ENCODE results near the gene SPPL3. TPM values are rescaled to one million over a fixed set of nuclear protein-coding genes. Genes with fewer than 3 reads are reported as not detected.

SPPL3 gene
- polyA plus RNA-seq, 1 experiment: 13.2 TPM

- H3K4me3 ChIP-seq (ENCODE audit: low read depth, low read length): no peak overlapping the region
- no peaks in the 10 kb centered on the region for H3K36me3 ChIP-seq (ENCODE audit: control insufficient read depth, insufficient read depth, low read length)
- TF ChIP-seq, protein P1, sequence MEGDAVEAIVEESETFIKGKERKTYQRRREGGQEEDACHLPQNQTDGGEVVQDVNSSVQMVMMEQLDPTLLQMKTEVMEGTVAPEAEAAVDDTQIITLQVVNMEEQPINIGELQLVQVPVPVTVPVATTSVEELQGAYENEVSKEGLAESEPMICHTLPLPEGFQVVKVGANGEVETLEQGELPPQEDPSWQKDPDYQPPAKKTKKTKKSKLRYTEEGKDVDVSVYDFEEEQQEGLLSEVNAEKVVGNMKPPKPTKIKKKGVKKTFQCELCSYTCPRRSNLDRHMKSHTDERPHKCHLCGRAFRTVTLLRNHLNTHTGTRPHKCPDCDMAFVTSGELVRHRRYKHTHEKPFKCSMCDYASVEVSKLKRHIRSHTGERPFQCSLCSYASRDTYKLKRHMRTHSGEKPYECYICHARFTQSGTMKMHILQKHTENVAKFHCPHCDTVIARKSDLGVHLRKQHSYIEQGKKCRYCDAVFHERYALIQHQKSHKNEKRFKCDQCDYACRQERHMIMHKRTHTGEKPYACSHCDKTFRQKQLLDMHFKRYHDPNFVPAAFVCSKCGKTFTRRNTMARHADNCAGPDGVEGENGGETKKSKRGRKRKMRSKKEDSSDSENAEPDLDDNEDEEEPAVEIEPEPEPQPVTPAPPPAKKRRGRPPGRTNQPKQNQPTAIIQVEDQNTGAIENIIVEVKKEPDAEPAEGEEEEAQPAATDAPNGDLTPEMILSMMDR (IDR thresholded peaks at IDR 0.05; ENCODE audit: insufficient read depth, low read depth, low read length): no peak
- no peaks in the 10 kb centered on the region for H3K27me3 ChIP-seq (ENCODE audit: control insufficient read depth, insufficient read depth, low read length)
- CTCF ChIA-PET: no interaction called here
- DNase-seq (ENCODE audit: low read depth): no peak
- POLR2A ChIA-PET: no interaction called here
These were observed 82.3 kb downstream of the SPPL3 start for GRCh38 chr12:120821878-120822277.

DNA sequence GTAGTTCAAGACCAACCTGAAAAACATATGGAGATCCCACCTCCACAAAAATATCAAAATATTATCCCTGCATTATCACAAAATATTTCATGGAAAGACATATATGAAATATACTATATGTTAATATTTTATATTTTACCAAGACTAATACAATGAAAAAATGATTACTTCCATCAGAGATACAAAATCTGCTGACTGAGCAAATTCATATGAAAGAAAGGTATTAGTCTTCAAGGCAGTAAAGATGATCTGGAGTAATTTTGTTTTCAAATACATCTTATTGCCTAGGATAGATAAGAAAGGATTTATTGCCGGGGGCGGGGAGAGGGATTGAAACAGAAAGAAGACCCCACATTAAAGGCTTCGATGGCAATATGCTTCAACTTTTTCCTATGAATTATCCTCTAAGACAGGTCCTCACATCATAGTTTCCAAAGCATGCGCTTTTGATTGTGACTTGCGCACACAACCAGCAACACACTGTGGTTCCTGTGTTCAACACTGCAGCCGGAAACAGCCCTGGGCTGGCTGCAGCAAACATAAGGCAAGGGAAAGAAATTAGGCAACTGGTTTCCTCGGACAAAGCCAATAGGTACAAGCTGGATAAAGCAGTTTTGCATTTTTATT is 83.2 kb downstream of the SPPL3 start:
- no peak for DNase-seq (ENCODE audit: low read depth)
- Histone ChIP-seq H3K27me3 (ENCODE audit: control insufficient read depth, insufficient read depth, low read length) (no peaks in the 10 kb centered on the region), H3K4me3 (ENCODE audit: low read depth, low read length) (no peak overlapping the region), H3K36me3 (ENCODE audit: control insufficient read depth, insufficient read depth, low read length) (no peaks in the 10 kb centered on the region)
- TF ChIP-seq, protein P1 (IDR thresholded peaks at IDR 0.05; ENCODE audit: insufficient read depth, low read depth, low read length): no peak
- POLR2A ChIA-PET: no interaction called here
- CTCF ChIA-PET: no interaction called here

- Histone ChIP-seq H3K4me3 (ENCODE audit: low read depth, low read length) (no peak overlapping the region), H3K27me3 (ENCODE audit: control insufficient read depth, insufficient read depth, low read length) (no peaks in the 10 kb centered on the region), H3K36me3 (ENCODE audit: control insufficient read depth, insufficient read depth, low read length) (no peaks in the 10 kb centered on the region)
- ChIA-PET CTCF (interaction anchor here (0.8 to 1.2 kb wide), 2 partner anchors 9 to 14 kb away, joined by 3 read pairs; no protein-coding TSS in a partner anchor), POLR2A (no interaction called here)
- TF ChIP-seq, protein P1 (IDR thresholded peaks at IDR 0.05; ENCODE audit: insufficient read depth, low read depth, low read length): no peak
- DNase-seq (ENCODE audit: low read depth): no peak
These were observed 85.7 kb downstream of the SPPL3 start for GRCh38 chr12:120818416-120818815.

- no peaks in the 10 kb centered on the region for H3K36me3 ChIP-seq (ENCODE audit: control insufficient read depth, insufficient read depth, low read length)
- ChIA-PET CTCF (interaction anchor here (0.5 kb wide), 1 partner anchor 94 kb away, joined by 3 read pairs; no protein-coding TSS in a partner anchor), POLR2A (no interaction called here)
- H3K4me3 ChIP-seq (ENCODE audit: low read depth, low read length): no peak overlapping the region
- TF ChIP-seq, protein P1 (IDR thresholded peaks at IDR 0.05; ENCODE audit: insufficient read depth, low read depth, low read length): no peak
- no peaks in the 10 kb centered on the region for H3K27me3 ChIP-seq (ENCODE audit: control insufficient read depth, insufficient read depth, low read length)
- no peak for DNase-seq (ENCODE audit: low read depth)
These were observed 86.4 kb downstream of the SPPL3 start for GRCh38 chr12:120817559-120818330.

GRCh38 chr12:120816363-120816762 is 87.8 kb downstream of the SPPL3 start:
- TF ChIP-seq, protein P1 (IDR thresholded peaks at IDR 0.05; ENCODE audit: insufficient read depth, low read depth, low read length): no peak
- DNase-seq (ENCODE audit: low read depth): no peak

More at GRCh38 chr12:120816363-120816762, 87.8 kb downstream of the SPPL3 start:
- H3K27me3 ChIP-seq (ENCODE audit: control insufficient read depth, insufficient read depth, low read length): no peaks in the 10 kb centered on the region
- POLR2A ChIA-PET: no interaction called here
- CTCF ChIA-PET: interaction anchor here (0.6 kb wide), 2 partner anchors 16 to 17 kb away, joined by 3 read pairs; no protein-coding TSS in a partner anchor
- H3K36me3 ChIP-seq (ENCODE audit: control insufficient read depth, insufficient read depth, low read length): no peaks in the 10 kb centered on the region
- H3K4me3 ChIP-seq (ENCODE audit: low read depth, low read length): no peak overlapping the region

Data from BJ (cell line).